Measurements from ENCODE around the gene CLDN8. TPM values are rescaled to one million over a fixed set of nuclear protein-coding genes. Genes with fewer than 3 reads are reported as not detected.

CLDN8 gene
- total RNA-seq, 2 experiments from 2014 or later: not detected

DNA sequence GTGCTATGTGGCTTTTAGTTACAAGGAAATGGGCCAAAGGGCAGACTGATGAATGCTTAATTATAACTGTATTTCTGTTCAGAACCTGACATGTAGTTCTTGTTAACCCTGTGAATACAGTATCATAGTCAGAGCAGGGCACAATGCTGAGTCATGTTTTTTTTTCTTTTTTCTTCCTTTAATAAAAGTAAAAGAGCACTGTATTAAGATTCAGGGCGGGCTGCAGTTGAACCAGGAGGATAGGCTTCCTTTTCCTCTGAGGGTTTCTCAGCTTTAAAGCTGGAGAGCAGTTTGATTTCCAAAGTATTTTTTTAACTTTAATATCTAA lies 8.7 kb downstream of the CLDN8 start:
- CTCF ChIA-PET: no interaction called here
- no peaks in the 10 kb centered on the region for H3K4me1 Mint-ChIP-seq (ENCODE audit: low read depth)
- no peak overlapping the region for H3K27ac Mint-ChIP-seq
- H3K27ac ChIP-seq (ENCODE audit: low read depth in 1 of 2, low read length in 2 of 2): no peak overlapping the region
- intact Hi-C loops (cut with DNase I, micrococcal nuclease): no loop called here
- ATAC-seq (ENCODE audit: poor library complexity) (no peak), DNase-seq (no peak)
- no peaks in the 10 kb centered on the region for H3K9me3 ChIP-seq (ENCODE audit: control insufficient read depth in 1 of 2, insufficient read depth in 1 of 2, low read length in 2 of 2)
- H3K27me3 Mint-ChIP-seq: peaks cover 8% of the 10 kb centered on the region
- no peaks in the 10 kb centered on the region for H3K36me3 ChIP-seq (ENCODE audit: insufficient read depth, low read length)
- no peak overlapping the region for H3K4me3 Mint-ChIP-seq
- TF ChIP-seq, protein P1, sequence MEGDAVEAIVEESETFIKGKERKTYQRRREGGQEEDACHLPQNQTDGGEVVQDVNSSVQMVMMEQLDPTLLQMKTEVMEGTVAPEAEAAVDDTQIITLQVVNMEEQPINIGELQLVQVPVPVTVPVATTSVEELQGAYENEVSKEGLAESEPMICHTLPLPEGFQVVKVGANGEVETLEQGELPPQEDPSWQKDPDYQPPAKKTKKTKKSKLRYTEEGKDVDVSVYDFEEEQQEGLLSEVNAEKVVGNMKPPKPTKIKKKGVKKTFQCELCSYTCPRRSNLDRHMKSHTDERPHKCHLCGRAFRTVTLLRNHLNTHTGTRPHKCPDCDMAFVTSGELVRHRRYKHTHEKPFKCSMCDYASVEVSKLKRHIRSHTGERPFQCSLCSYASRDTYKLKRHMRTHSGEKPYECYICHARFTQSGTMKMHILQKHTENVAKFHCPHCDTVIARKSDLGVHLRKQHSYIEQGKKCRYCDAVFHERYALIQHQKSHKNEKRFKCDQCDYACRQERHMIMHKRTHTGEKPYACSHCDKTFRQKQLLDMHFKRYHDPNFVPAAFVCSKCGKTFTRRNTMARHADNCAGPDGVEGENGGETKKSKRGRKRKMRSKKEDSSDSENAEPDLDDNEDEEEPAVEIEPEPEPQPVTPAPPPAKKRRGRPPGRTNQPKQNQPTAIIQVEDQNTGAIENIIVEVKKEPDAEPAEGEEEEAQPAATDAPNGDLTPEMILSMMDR (IDR thresholded peaks at IDR 0.05): no peak
- no peak overlapping the region for H3K4me3 ChIP-seq (ENCODE audit: low read length)
- H3K27me3 ChIP-seq (ENCODE audit: control insufficient read depth in 1 of 2, insufficient read depth in 2 of 2, low read length in 2 of 2): no peaks in the 10 kb centered on the region
- H3K9me3 Mint-ChIP-seq: no peaks in the 10 kb centered on the region
- H3K4me1 ChIP-seq (ENCODE audit: insufficient read depth, low read length): no peaks in the 10 kb centered on the region
- no peaks in the 10 kb centered on the region for H3K36me3 Mint-ChIP-seq (ENCODE audit: low read depth)
- POLR2A ChIA-PET: no interaction called here

DNA sequence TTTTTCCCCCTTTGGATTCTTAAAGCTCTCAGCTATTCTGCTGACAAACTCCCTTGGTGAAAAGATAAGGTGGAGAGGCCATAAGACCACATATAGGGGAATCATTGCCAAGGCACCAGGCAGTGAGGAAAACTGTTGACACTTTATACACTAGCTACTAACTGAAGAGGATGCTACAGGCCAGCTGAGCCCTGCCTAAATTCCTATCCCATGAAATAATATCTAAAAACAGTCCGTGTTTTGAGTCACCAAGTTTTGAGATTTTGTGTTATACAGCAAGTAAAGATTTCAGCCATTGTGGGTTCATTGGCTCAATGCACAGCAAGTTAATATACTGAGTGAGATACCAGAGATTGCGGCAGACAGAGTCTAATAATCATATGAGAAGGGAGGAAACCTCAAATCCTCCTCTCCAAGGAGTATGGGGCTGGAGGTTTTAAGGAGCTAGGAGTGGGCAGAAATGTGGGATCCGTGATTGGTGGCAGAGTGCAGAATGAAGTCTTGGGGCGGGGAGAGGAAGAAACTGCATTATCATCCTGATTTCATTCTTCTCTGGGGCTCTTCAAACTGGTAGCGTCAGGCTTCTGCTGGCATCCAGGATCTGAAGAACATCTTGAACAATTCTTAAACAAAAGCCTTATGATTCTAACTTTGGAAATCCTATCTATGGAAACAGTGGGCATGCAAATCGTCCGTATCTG lies 9.2 kb downstream of the CLDN8 start:
- H3K4me3 Mint-ChIP-seq: no peak overlapping the region
- TF ChIP-seq, protein P1 (IDR thresholded peaks at IDR 0.05): no peak
- DNase-seq: no peak
- H3K4me3 ChIP-seq (ENCODE audit: low read length): no peak overlapping the region
- peaks cover 8% of the 10 kb centered on the region for H3K27me3 Mint-ChIP-seq
- H3K27me3 ChIP-seq (ENCODE audit: control insufficient read depth in 1 of 2, insufficient read depth in 2 of 2, low read length in 2 of 2): no peaks in the 10 kb centered on the region
- no peaks in the 10 kb centered on the region for H3K4me1 Mint-ChIP-seq (ENCODE audit: low read depth)
- H3K9me3 ChIP-seq (ENCODE audit: control insufficient read depth in 1 of 2, insufficient read depth in 1 of 2, low read length in 2 of 2): no peaks in the 10 kb centered on the region
- no peaks in the 10 kb centered on the region for H3K36me3 ChIP-seq (ENCODE audit: insufficient read depth, low read length)
- no peaks in the 10 kb centered on the region for H3K4me1 ChIP-seq (ENCODE audit: insufficient read depth, low read length)
- H3K9me3 Mint-ChIP-seq: no peaks in the 10 kb centered on the region
- CTCF ChIA-PET: no interaction called here
- no peak overlapping the region for H3K27ac ChIP-seq (ENCODE audit: low read depth in 1 of 2, low read length in 2 of 2)
- intact Hi-C loops (cut with DNase I, micrococcal nuclease): no loop called here
- H3K36me3 Mint-ChIP-seq (ENCODE audit: low read depth): no peaks in the 10 kb centered on the region
- H3K27ac Mint-ChIP-seq: no peak overlapping the region
- POLR2A ChIA-PET: no interaction called here
- ATAC-seq (ENCODE audit: poor library complexity): no peak

DNA sequence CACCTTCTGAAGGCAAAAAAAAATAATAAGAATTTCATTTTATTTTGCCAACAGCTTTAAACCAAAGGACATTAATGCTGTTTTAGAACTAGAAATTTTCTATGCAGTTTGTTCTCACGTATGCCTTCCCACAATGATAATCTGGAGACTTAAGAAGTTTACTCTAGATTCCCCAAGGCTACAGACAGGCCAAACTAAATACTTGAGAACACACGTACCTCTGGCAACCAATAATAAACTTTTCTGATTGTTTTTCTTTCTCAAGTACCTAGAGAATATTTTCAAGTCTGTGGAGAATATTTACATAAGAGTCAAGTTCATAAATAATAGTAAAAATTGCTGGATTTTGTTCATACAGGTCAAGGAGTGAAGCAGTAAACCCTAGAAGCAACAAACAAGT lies 15.9 kb downstream of the CLDN8 start:
- intact Hi-C loops (cut with DNase I, micrococcal nuclease): no loop called here
- no peak overlapping the region for H3K4me3 Mint-ChIP-seq
- Histone ChIP-seq H3K9me3 (ENCODE audit: control insufficient read depth in 1 of 2, insufficient read depth in 1 of 2, low read length in 2 of 2) (no peaks in the 10 kb centered on the region), H3K4me1 (ENCODE audit: insufficient read depth, low read length) (no peaks in the 10 kb centered on the region), H3K36me3 (ENCODE audit: insufficient read depth, low read length) (no peaks in the 10 kb centered on the region), H3K4me3 (ENCODE audit: low read length) (no peak overlapping the region), H3K27me3 (ENCODE audit: control insufficient read depth in 1 of 2, insufficient read depth in 2 of 2, low read length in 2 of 2) (no peaks in the 10 kb centered on the region), H3K27ac (ENCODE audit: low read depth in 1 of 2, low read length in 2 of 2) (no peak overlapping the region)
- H3K4me1 Mint-ChIP-seq (ENCODE audit: low read depth): no peaks in the 10 kb centered on the region
- H3K9me3 Mint-ChIP-seq: no peaks in the 10 kb centered on the region
- H3K36me3 Mint-ChIP-seq (ENCODE audit: low read depth): no peaks in the 10 kb centered on the region
- H3K27me3 Mint-ChIP-seq: peaks cover 4% of the 10 kb centered on the region
- DNase-seq: no peak
- H3K27ac Mint-ChIP-seq: no peak overlapping the region
- no peak for ATAC-seq (ENCODE audit: poor library complexity)
- POLR2A ChIA-PET: no interaction called here
- TF ChIP-seq, protein P1 (IDR thresholded peaks at IDR 0.05): no peak
- CTCF ChIA-PET: no interaction called here
